CD4-positive, alpha-beta memory T cell (primary cell): ENCODE data around the gene TTC7B. TPM values are rescaled to one million over a fixed set of nuclear protein-coding genes. Genes with fewer than 3 reads are reported as not detected.

Source experiments
- CTCF ChIA-PET: fragments of 350-600 bp; sonication (Branson Sonifier 250); formaldehyde crosslinking; loops from one replicate; lab custom pipeline; 2021; ENCODE audit warnings: inconsistent platforms; ENCODE audit not compliant: partially characterized antibody; lab: Charles Lee
- POLR2A ChIA-PET: fragments of 350-600 bp; sonication (Branson Sonifier 250); formaldehyde crosslinking; loops from one replicate; lab custom pipeline; 2021; ENCODE audit not compliant: partially characterized antibody; lab: Charles Lee
- DNase-seq, 5 donors: peaks; one replicate each; pipeline versions ENCODE4 v3.0.0 to v3.0.0-alpha.2; 2020 to 2022; ENCODE audit warnings: mixed read lengths in 1 of 5
- H3K27ac ChIP-seq: one replicate; pipeline ENCODE4 v1.7.0; 2013; ENCODE audit warnings: low read depth, low read length
- H3K27me3 ChIP-seq: 2 replicates; pipeline ENCODE4 v1.7.0; 2013; ENCODE audit warnings: mild to moderate bottlenecking, low read length, moderate library complexity; ENCODE audit not compliant: insufficient read depth
- H3K36me3 ChIP-seq: 2 replicates; pipeline ENCODE4 v1.7.0; 2013; ENCODE audit warnings: mild to moderate bottlenecking, low read length, moderate library complexity; ENCODE audit not compliant: insufficient read depth
- H3K4me1 ChIP-seq: 2 replicates; pipeline ENCODE4 v1.7.0; 2013; ENCODE audit warnings: mild to moderate bottlenecking, low read length, moderate library complexity; ENCODE audit not compliant: insufficient read depth
- H3K4me3 ChIP-seq, 2 donors: one replicate each; pipeline ENCODE4 v1.7.0; 2013; ENCODE audit warnings: low read length in 2 of 2, mild to moderate bottlenecking in 1 of 2
- H3K9me3 ChIP-seq, 2 donors: one replicate each; pipeline ENCODE4 v1.7.0; 2013; ENCODE audit warnings: low read length in 2 of 2, control low read depth in 1 of 2; ENCODE audit not compliant: control insufficient read depth in 1 of 2
- H3K27ac Mint-ChIP-seq, 7 donors: one replicate each; pipeline ENCODE4 v1.8.0; 2020 to 2021; ENCODE audit warnings: mixed read lengths in 7 of 7, mild to moderate bottlenecking in 6 of 7, inconsistent platforms in 3 of 7, moderate library complexity in 3 of 7
- H3K27me3 Mint-ChIP-seq, 2 donors: one replicate each; pipeline ENCODE4 v1.8.0; 2020 to 2021; ENCODE audit warnings: mixed read lengths in 2 of 2
- H3K36me3 Mint-ChIP-seq, 2 donors: one replicate each; pipeline ENCODE4 v1.8.0; 2020 to 2021; ENCODE audit warnings: mixed read lengths in 2 of 2, inconsistent platforms in 1 of 2, mild to moderate bottlenecking in 1 of 2
- H3K4me1 Mint-ChIP-seq, 4 donors: one replicate each; pipeline ENCODE4 v1.8.0; 2020 to 2021; ENCODE audit warnings: mixed read lengths in 4 of 4, mild to moderate bottlenecking in 1 of 4
- H3K4me3 Mint-ChIP-seq, 8 donors: one replicate each; pipeline ENCODE4 v1.8.0; 2020 to 2021; ENCODE audit warnings: mixed read lengths in 8 of 8, mild to moderate bottlenecking in 7 of 8, moderate library complexity in 6 of 8, inconsistent platforms in 3 of 8
- H3K9me3 Mint-ChIP-seq, 8 donors: one replicate each; pipeline ENCODE4 v1.8.0; 2020 to 2021; ENCODE audit warnings: mixed read lengths in 8 of 8, mild to moderate bottlenecking in 5 of 8, inconsistent platforms in 3 of 8, moderate library complexity in 1 of 8
- intact Hi-C: fragments of 100-400 bp; cut with micrococcal nuclease; formaldehyde crosslinking; loops from one replicate; pipeline ENCODE4 v1.15.1; 2023
- polyA plus RNA-seq, 2 donors: library from polyadenylated mRNA; unstranded; fragments of 300-500 nt; fragmentation: Illumina TruSeq; gene quantifications; one replicate each; pipeline ENCODE4 v1.2.3, GENCODE V29; 2021
- total RNA-seq, 2 experiments: library from RNA; stranded (reverse); gene quantifications; one replicate each; pipeline ENCODE4 v1.2.3, GENCODE V29; 2021

TTC7B gene
- total and polyA plus RNA-seq, 4 experiments from 2014 or later: 0.30 to 1.9 (median 1.5) TPM; not detected in 1

DNA sequence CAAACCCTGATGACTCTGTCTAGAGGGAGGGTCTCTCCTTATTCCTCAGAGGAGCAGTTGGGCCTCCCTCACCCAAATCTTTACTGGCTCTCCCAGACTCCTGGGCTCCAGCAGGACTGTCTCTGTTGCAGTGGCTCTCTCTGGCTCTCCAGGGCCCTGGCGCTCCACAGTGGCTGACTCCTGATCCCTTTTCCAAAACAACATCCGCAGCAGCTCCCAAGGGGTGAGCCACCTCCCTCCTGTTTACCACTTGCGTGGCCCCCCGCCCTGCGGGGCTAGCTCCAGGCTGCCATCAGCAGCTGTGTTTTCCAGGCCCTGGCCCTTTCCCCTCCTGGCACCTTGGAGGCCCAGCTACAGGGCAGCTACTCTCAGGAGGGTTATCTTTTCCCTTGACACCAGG is 295.9 kb downstream of the TTC7B start:
- DNase-seq: no peak
- H3K36me3 Mint-ChIP-seq: no peaks in the 10 kb centered on the region
- H3K27me3 ChIP-seq: no peaks in the 10 kb centered on the region
- intact Hi-C loops: no loop called here
- CTCF ChIA-PET: interaction anchor here (2.0 kb wide), 1 partner anchor 121 kb away, joined by 7 read pairs; no protein-coding TSS in a partner anchor
- H3K4me3 Mint-ChIP-seq: no peak overlapping the region
- no peaks in the 10 kb centered on the region for H3K9me3 ChIP-seq
- no peak overlapping the region for H3K27ac Mint-ChIP-seq
- H3K27ac ChIP-seq: no peak overlapping the region
- H3K4me3 ChIP-seq: no peak overlapping the region
- no peaks in the 10 kb centered on the region for H3K36me3 ChIP-seq
- H3K4me1 Mint-ChIP-seq: no peaks in the 10 kb centered on the region
- POLR2A ChIA-PET: no interaction called here
- H3K4me1 ChIP-seq: no peaks in the 10 kb centered on the region
- peaks cover 2 to 5% of the 10 kb centered on the region in 2 donors for H3K27me3 Mint-ChIP-seq
- peaks cover 0 to 4% (median 0%) of the 10 kb centered on the region in 8 donors for H3K9me3 Mint-ChIP-seq

DNA sequence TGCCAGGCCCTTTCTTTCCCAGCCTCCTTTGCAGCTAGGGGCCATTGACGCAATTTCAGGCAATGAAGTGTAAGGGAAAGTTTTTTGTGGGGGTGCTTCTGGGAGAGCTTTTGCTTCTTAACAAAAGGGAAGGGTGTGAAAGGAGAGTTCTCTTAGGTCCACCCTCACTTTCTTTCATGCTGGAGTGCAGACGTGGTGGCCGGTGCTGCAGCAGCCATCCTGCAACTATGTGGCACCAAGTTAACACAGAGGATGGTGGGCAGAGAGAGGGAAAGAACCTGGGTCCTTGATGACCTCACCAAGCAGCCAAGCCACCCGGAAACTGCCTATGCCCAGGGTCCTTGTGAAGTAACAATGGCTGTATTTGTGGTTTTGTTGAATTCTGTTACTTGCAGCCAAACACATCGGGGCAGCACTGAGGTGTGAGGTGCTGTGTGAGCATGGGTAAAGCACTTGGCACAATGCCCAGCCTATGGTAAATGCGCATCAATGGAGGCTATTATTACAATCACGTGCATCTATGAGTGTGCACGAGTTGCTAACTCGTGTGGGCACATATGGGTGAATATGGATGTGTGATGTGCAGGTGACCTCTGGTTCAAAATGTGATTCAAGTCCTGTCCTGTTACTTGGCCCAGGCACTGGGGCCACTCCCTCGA is 296.8 kb downstream of the TTC7B start:
- H3K27ac ChIP-seq: no peak overlapping the region
- H3K4me3 Mint-ChIP-seq: no peak overlapping the region
- ChIA-PET CTCF (interaction anchor here (0.8 to 3.4 kb wide), 6 partner anchors 120 to 218 kb away, joined by 3 to 16 read pairs (median 3); no protein-coding TSS in a partner anchor), POLR2A (no interaction called here)
- H3K9me3 ChIP-seq: no peaks in the 10 kb centered on the region
- H3K27ac Mint-ChIP-seq: no peak overlapping the region
- H3K4me1 Mint-ChIP-seq: no peaks in the 10 kb centered on the region
- peaks cover 2 to 4% of the 10 kb centered on the region in 2 donors for H3K27me3 Mint-ChIP-seq
- H3K36me3 Mint-ChIP-seq: no peaks in the 10 kb centered on the region
- no peak for DNase-seq
- intact Hi-C loops: loop anchor here (1.0 kb wide), 2 partner anchors 120 to 150 kb away; no protein-coding TSS in a partner anchor
- H3K4me3 ChIP-seq: no peak overlapping the region
- H3K27me3 ChIP-seq: no peaks in the 10 kb centered on the region
- H3K4me1 ChIP-seq: no peaks in the 10 kb centered on the region
- peaks cover 0 to 1% (median 0%) of the 10 kb centered on the region in 8 donors for H3K9me3 Mint-ChIP-seq
- H3K36me3 ChIP-seq: no peaks in the 10 kb centered on the region

DNA sequence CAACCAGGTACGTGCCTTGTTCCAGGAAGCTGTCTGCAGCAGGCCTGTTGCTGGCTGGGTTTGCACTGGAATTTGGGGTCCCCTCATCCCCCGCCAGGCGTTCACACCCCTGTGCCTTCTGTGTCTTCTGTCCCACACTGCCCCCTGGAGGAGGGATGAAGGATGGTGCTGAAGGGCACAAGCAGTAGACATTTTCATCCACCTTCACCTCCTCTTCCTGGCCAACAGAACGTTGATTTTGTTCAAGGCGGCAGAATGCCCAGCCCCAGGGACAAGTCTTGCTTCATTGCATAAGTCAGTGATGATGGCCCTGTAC is 297.3 kb downstream of the TTC7B start:
- CTCF ChIA-PET: interaction anchor here (0.8 to 3.4 kb wide), 6 partner anchors 119 to 217 kb away, joined by 3 to 16 read pairs (median 3); no protein-coding TSS in a partner anchor
- Histone ChIP-seq H3K4me1 (no peaks in the 10 kb centered on the region), H3K4me3 (no peak overlapping the region), H3K27me3 (no peaks in the 10 kb centered on the region), H3K27ac (no peak overlapping the region), H3K36me3 (no peaks in the 10 kb centered on the region), H3K9me3 (no peaks in the 10 kb centered on the region)
- Mint-ChIP-seq H3K36me3 (no peaks in the 10 kb centered on the region), H3K4me3 (peak overlapping the region in 1 of 8 donors; percentile 36), H3K9me3 (peaks cover 0 to 1% (median 0%) of the 10 kb centered on the region in 8 donors), H3K27ac (peak overlapping the region in 1 of 7 donors; percentile 7), H3K4me1 (no peaks in the 10 kb centered on the region), H3K27me3 (peaks cover 2 to 4% of the 10 kb centered on the region in 2 donors)
- DNase-seq: peak in 4 of 5 donors; percentile 39 to 53 (median 48)
- POLR2A ChIA-PET: no interaction called here
- intact Hi-C loops: loop anchor here (1.0 kb wide), 2 partner anchors 120 to 150 kb away; no protein-coding TSS in a partner anchor

DNA sequence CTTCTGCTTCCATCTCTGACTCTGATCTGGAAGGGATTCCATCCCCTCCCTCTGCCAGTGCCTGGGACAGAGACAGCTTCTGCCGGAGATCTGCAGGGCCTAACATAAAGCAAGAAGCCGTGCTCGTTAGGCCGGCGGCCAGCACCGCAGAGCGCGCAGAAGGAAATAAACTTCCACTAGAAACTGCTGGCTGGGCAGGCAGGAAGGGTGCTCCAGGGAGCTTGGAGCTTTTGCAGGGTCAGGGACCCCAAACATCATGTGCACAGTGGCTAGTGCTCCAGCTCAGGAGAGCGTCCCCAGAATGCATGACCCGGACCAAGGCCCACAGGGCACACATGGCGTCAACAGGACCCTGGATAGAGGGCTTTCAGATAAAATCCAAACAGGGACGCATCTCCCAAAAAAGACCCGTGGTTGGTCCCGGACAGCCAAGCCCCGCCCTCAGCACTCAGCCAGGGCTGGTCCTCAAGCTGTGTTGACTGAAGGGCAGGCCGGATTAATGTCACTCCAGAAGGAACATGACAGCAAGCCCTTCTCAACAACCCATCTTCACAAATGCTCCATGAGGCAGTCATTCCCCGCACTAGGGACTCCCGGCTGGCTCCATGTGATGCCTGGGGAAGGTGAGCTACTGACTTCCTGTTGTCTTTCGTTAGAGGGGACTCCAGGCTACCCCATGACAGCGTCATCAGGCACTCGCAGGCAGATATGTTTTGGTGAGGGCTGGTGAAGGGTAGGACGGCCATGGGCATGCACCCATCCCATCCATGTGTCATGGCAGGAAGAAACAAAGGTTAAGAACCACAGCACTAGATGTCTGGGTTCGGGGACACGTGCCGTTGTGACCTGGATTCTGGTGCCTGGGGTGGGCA is 297.9 kb downstream of the TTC7B start:
- no peaks in the 10 kb centered on the region for H3K9me3 ChIP-seq
- H3K4me1 ChIP-seq: no peaks in the 10 kb centered on the region
- ChIA-PET CTCF (interaction anchor here (1.0 to 3.4 kb wide), 6 partner anchors 119 to 229 kb away, joined by 3 to 16 read pairs (median 3); no protein-coding TSS in a partner anchor), POLR2A (no interaction called here)
- H3K27me3 ChIP-seq: no peaks in the 10 kb centered on the region
- intact Hi-C loops: no loop called here
- DNase-seq: no peak
- Mint-ChIP-seq H3K27me3 (peaks cover 2 to 4% of the 10 kb centered on the region in 2 donors), H3K9me3 (peaks cover 0 to 1% (median 0%) of the 10 kb centered on the region in 8 donors), H3K27ac (no peak overlapping the region), H3K4me1 (no peaks in the 10 kb centered on the region), H3K36me3 (no peaks in the 10 kb centered on the region), H3K4me3 (no peak overlapping the region)
- no peaks in the 10 kb centered on the region for H3K36me3 ChIP-seq
- no peak overlapping the region for H3K27ac ChIP-seq
- no peak overlapping the region for H3K4me3 ChIP-seq

DNA sequence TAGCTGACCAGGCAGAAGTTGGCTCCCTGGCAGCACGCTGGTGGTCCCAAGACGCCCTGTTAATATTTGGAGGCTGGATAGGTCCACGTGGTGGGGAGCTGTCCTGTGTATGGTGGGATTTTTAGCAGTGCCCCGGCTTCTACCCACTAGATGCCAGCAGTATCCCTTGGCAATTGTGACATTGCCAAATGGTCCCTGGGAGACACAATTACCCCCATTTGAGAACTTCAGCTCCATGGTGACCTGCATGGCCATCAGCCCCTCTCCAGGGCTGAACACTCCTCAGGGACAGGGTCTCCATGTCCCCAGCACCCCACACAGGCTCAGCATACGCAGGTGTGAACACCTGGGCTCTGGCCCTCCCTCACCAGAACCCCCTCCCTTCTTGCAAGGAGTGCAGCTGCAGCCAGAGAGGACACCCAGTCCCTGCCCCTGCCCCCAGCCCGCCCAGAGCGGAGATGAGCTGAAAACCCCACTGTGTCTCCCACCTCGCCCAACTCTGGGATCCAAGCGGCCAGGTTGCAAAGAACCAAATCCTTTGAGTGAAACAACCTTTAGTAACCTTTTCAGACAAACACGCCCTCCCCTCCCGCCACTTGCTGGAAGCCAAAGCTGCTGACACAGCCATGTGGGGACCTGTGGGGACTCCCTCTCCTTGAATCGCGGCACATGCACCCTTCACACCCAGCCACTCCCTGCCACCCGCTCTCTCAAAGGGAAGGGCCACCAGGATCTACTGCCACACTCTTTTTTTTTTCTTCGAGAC is 299.0 kb downstream of the TTC7B start:
- H3K9me3 Mint-ChIP-seq: peaks cover 0 to 1% (median 0%) of the 10 kb centered on the region in 8 donors
- Histone ChIP-seq H3K4me1 (no peaks in the 10 kb centered on the region), H3K27me3 (no peaks in the 10 kb centered on the region), H3K27ac (no peak overlapping the region), H3K4me3 (no peak overlapping the region), H3K36me3 (no peaks in the 10 kb centered on the region), H3K9me3 (no peaks in the 10 kb centered on the region)
- intact Hi-C loops: no loop called here
- DNase-seq: no peak
- H3K4me3 Mint-ChIP-seq: no peak overlapping the region
- no peaks in the 10 kb centered on the region for H3K36me3 Mint-ChIP-seq
- POLR2A ChIA-PET: no interaction called here
- CTCF ChIA-PET: interaction anchor here (1.0 to 3.4 kb wide), 3 partner anchors 149 to 228 kb away, joined by 3 to 16 read pairs (median 6); no protein-coding TSS in a partner anchor
- H3K27ac Mint-ChIP-seq: no peak overlapping the region
- no peaks in the 10 kb centered on the region for H3K4me1 Mint-ChIP-seq
- H3K27me3 Mint-ChIP-seq: peaks cover 0 to 4% of the 10 kb centered on the region in 2 donors

DNA sequence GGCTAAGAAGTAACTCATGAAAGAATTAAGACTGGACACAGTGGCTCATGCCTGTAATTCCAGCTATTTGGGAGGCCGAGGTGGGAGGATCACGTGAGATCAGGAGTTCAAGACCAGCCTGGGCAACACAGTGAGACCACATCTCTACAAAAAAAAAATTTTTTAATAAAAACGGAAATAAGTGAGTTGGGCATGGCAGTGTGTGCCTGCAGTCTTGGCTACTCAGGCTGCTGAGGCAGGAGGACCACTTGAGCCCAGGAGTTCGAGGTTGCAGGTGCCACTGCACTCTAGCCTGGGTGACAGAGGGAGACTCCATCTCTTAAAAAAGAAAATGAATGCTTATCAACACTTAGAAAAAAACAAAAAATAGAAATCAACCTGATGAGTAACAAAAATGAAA is 301.7 kb downstream of the TTC7B start:
- Histone ChIP-seq H3K4me1 (no peaks in the 10 kb centered on the region), H3K4me3 (no peak overlapping the region), H3K27ac (no peak overlapping the region), H3K9me3 (no peaks in the 10 kb centered on the region), H3K36me3 (no peaks in the 10 kb centered on the region), H3K27me3 (no peaks in the 10 kb centered on the region)
- CTCF ChIA-PET: no interaction called here
- no peak for DNase-seq
- POLR2A ChIA-PET: no interaction called here
- Mint-ChIP-seq H3K36me3 (no peaks in the 10 kb centered on the region), H3K4me3 (no peak overlapping the region), H3K27ac (no peak overlapping the region), H3K27me3 (peaks cover 3 to 7% of the 10 kb centered on the region in 2 donors), H3K4me1 (no peaks in the 10 kb centered on the region), H3K9me3 (no peaks in the 10 kb centered on the region)
- intact Hi-C loops: no loop called here
